Bone marrow (tissue), 2 donors: ENCODE data around the gene LGR4.

Experiments
- DNase-seq, 2 donors: peaks; one replicate each; lab custom pipeline; 2025; lab: John Stamatoyannopoulos, UW

LGR4 gene

GRCh38 chr11:27485930-27486773, 13.6 kb upstream of the LGR4 start:
- DNase-seq: peak in 1 of 2 donors; percentile 32

GRCh38 chr11:27482793-27483192, 10.2 kb upstream of the LGR4 start:
- DNase-seq: no peak

- no peak for DNase-seq
Measured at GRCh38 chr11:27481992-27482391, 9.4 kb upstream of the LGR4 start.

GRCh38 chr11:27477831-27478230, 5.2 kb upstream of the LGR4 start:
- DNase-seq: no peak

- no peak for DNase-seq
Measured at GRCh38 chr11:27477243-27477642, 4.7 kb upstream of the LGR4 start.

- no peak for DNase-seq
Measured at GRCh38 chr11:27475622-27476021, 3.0 kb upstream of the LGR4 start.

- no peak for DNase-seq
Measured at GRCh38 chr11:27473017-27473406, 422 bp upstream of the LGR4 start.

- no peak for DNase-seq
Measured at GRCh38 chr11:27471589-27472397, 797 bp downstream of the LGR4 start.

- no peak for DNase-seq
Measured at GRCh38 chr11:27470826-27471588, 1.6 kb downstream of the LGR4 start.

GRCh38 chr11:27470166-27470565, 2.4 kb downstream of the LGR4 start:
- no peak for DNase-seq

- no peak for DNase-seq
Measured at GRCh38 chr11:27468995-27469695, 3.4 kb downstream of the LGR4 start.

GRCh38 chr11:27468209-27468994, 4.2 kb downstream of the LGR4 start:
- no peak for DNase-seq

- no peak for DNase-seq
Measured at GRCh38 chr11:27467181-27467913, 5.2 kb downstream of the LGR4 start.

GRCh38 chr11:27466363-27466762, 6.2 kb downstream of the LGR4 start:
- no peak for DNase-seq

GRCh38 chr11:27465629-27466028, 7.0 kb downstream of the LGR4 start:
- DNase-seq: no peak

- DNase-seq: no peak
Measured at GRCh38 chr11:27464909-27465308, 7.7 kb downstream of the LGR4 start.

GRCh38 chr11:27464289-27464696, 8.3 kb downstream of the LGR4 start:
- DNase-seq: no peak

GRCh38 chr11:27462543-27462942, 10.0 kb downstream of the LGR4 start:
- no peak for DNase-seq

- no peak for DNase-seq
Measured at GRCh38 chr11:27460158-27460978, 12.2 kb downstream of the LGR4 start.
